SU-DHL-6 (cell line): ENCODE results near the gene CLEC16A.

ENCODE experiments used
- CTCF ChIP-seq: fragments of 200-600 bp; sonication (generic); IDR thresholded peaks from one replicate; pipeline ENCODE4 v1.5.1; 2017; ENCODE audit warnings: antibody characterized with exemption, mild to moderate bottlenecking, low read length, moderate library complexity; ENCODE audit not compliant: insufficient read depth, poor library complexity, severe bottlenecking
- EZH2phosphoT487 ChIP-seq: fragments of 200-600 bp; sonication (generic), shearing (Covaris generic); conservative IDR thresholded peaks from 2 replicates; pipeline ENCODE4 v1.6.1; 2018; ENCODE audit warnings: mild to moderate bottlenecking, antibody characterized with exemption, low read length, moderate library complexity, mixed read lengths

- TF ChIP-seq CTCF = no peak
- TF ChIP-seq EZH2phosphoT487 = no peak
These were observed 66.3 kb downstream of the CLEC16A start for GRCh38 chr16:11010575-11011221.
